Loucy (cell line): ENCODE results near the gene DMRT3.

ENCODE experiments used
- H2AFZ ChIP-seq: fragments of 200-600 bp; sonication (generic); 2 replicates; pipeline ENCODE4 v1.6.0; 2016; ENCODE audit warnings: antibody characterized with exemption, mild to moderate bottlenecking, low read length, moderate library complexity
- H3F3A ChIP-seq: fragments of 200-600 bp; 2 replicates; pipeline ENCODE4 v1.6.0; 2016; ENCODE audit warnings: antibody characterized with exemption, low read depth, mild to moderate bottlenecking
- H3K27me3 ChIP-seq: fragments of 200-600 bp; sonication (generic); 2 replicates; pipeline ENCODE4 v1.6.1; 2014; ENCODE audit warnings: low read length, mild to moderate bottlenecking; ENCODE audit not compliant: insufficient read depth, poor library complexity, severe bottlenecking
- H3K36me3 ChIP-seq: fragments of 200-600 bp; sonication (generic); 2 replicates; pipeline ENCODE4 v1.6.1; 2016; ENCODE audit warnings: low read length; ENCODE audit not compliant: insufficient read depth
- H3K4me1 ChIP-seq: fragments of 200-600 bp; sonication (generic); 2 replicates; pipeline ENCODE4 v1.5.1; 2014; ENCODE audit warnings: low read length, mild to moderate bottlenecking; ENCODE audit not compliant: insufficient read depth, poor library complexity, severe bottlenecking
- H3K4me2 ChIP-seq: fragments of 200-600 bp; sonication (generic); 2 replicates; pipeline ENCODE4 v1.6.0; 2014; ENCODE audit warnings: antibody characterized with exemption, low read length, low read depth, mild to moderate bottlenecking; ENCODE audit not compliant: poor library complexity, severe bottlenecking
- H3K4me3 ChIP-seq: fragments of 200-600 bp; sonication (generic); 2 replicates; pipeline ENCODE4 v1.5.1; 2014; ENCODE audit warnings: low read length, mild to moderate bottlenecking, mixed read lengths; ENCODE audit not compliant: poor library complexity, severe bottlenecking
- H3K79me2 ChIP-seq: fragments of 200-600 bp; sonication (generic); 2 replicates; pipeline ENCODE4 v1.6.1; 2014; ENCODE audit warnings: low read length; ENCODE audit not compliant: insufficient read depth
- H3K9ac ChIP-seq: fragments of 200-600 bp; sonication (generic); 2 replicates; pipeline ENCODE4 v1.6.0; 2014; ENCODE audit warnings: mild to moderate bottlenecking, low read depth, low read length, moderate library complexity; ENCODE audit not compliant: poor library complexity, severe bottlenecking
- H3K9me2 ChIP-seq: fragments of 200-600 bp; sonication (generic); replicated peaks from 2 replicates; pipeline ENCODE4 v1.6.1; 2016; ENCODE audit warnings: low read depth, low read length, mixed read lengths
- H3K9me3 ChIP-seq: fragments of 200-600 bp; sonication (generic); 2 replicates; pipeline ENCODE4 v1.6.1; 2014; ENCODE audit warnings: mild to moderate bottlenecking, antibody characterized with exemption, low read length, low read depth; ENCODE audit not compliant: insufficient read depth
- H4K20me1 ChIP-seq: fragments of 200-600 bp; sonication (generic); 2 replicates; pipeline ENCODE4 v1.6.0; 2014; ENCODE audit warnings: antibody characterized with exemption, low read length, mild to moderate bottlenecking; ENCODE audit not compliant: insufficient read depth, poor library complexity, severe bottlenecking
- CTCF ChIP-seq: fragments of 200-600 bp; sonication (generic); conservative IDR thresholded peaks from 2 replicates; pipeline ENCODE4 v1.5.1; 2014; ENCODE audit warnings: mild to moderate bottlenecking, antibody characterized with exemption, low read length
- EZH2phosphoT487 ChIP-seq: fragments of 200-600 bp; IDR thresholded peaks from 2 replicates; pipeline ENCODE4 v1.6.1; 2018; ENCODE audit warnings: antibody characterized with exemption, mild to moderate bottlenecking, moderate library complexity, borderline replicate concordance

The DMRT3 gene

DNA sequence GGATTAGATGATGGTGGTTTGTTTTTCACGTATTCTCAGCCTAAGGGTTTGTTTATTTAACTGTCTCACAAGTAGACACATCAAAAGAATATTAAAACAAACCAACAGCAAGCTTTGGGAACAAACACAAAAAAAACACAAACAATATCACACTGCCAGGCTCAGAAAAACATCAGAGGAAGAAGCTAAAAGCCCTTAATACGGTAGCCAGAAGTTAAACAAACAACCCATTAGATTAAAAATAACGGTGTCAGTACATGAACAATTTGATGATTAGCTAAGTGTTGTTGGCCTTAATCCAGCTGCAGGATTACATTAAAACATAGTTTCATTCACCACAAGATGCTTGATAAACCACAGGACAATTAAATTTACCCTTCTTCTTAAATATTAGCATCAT is 57.8 kb downstream of the DMRT3 start:
- no peaks in the 10 kb centered on the region for H4K20me1 ChIP-seq
- no peak overlapping the region for H3K4me3 ChIP-seq
- no peaks in the 10 kb centered on the region for H3K27me3 ChIP-seq
- no peak for TF ChIP-seq EZH2phosphoT487
- no peak overlapping the region for H3K4me2 ChIP-seq
- H3F3A ChIP-seq = no peaks in the 10 kb centered on the region
- no peaks in the 10 kb centered on the region for H3K9me3 ChIP-seq
- no peak overlapping the region for H2AFZ ChIP-seq
- no peaks in the 10 kb centered on the region for H3K79me2 ChIP-seq
- H3K9ac ChIP-seq = no peak overlapping the region
- H3K9me2 ChIP-seq = no peaks in the 10 kb centered on the region
- H3K36me3 ChIP-seq = no peaks in the 10 kb centered on the region
- H3K4me1 ChIP-seq = peaks cover 4% of the 10 kb centered on the region

- Histone ChIP-seq H3K4me1 (peaks cover 4% of the 10 kb centered on the region), H4K20me1 (no peaks in the 10 kb centered on the region), H3K9me2 (no peaks in the 10 kb centered on the region), H3K27me3 (no peaks in the 10 kb centered on the region), H3F3A (no peaks in the 10 kb centered on the region), H3K9me3 (no peaks in the 10 kb centered on the region), H3K9ac (no peak overlapping the region), H2AFZ (0 out of 2 replicates have a peak overlapping the region, but pooled peaks have one; percentile 24), H3K36me3 (no peaks in the 10 kb centered on the region), H3K79me2 (no peaks in the 10 kb centered on the region), H3K4me2 (no peak overlapping the region), H3K4me3 (no peak overlapping the region)
- no peak for TF ChIP-seq CTCF
- no peak for TF ChIP-seq EZH2phosphoT487
Measured at GRCh38 chr9:1039589-1039988, 63.1 kb downstream of the DMRT3 start.
